Hepatocyte (in vitro differentiated cells): Measurements from ENCODE around the gene CAV3.

ENCODE experiments used
- EZH2 ChIP-seq: fragments of 200-600 bp; sonication (generic); IDR thresholded peaks from 2 replicates; pipeline ENCODE4 v1.6.1; 2016; ENCODE audit warnings: antibody characterized with exemption, mild to moderate bottlenecking, borderline replicate concordance
- EZH2phosphoT487 ChIP-seq: fragments of 200-600 bp; sonication (generic); IDR thresholded peaks from one replicate; pipeline ENCODE4 v1.6.1; 2018; ENCODE audit warnings: antibody characterized with exemption, mild to moderate bottlenecking, low read depth, moderate library complexity; ENCODE audit not compliant: unreplicated experiment, severe bottlenecking
- TF ChIP-seq, protein P1 (sequence below): fragments of 200-600 bp; sonication (generic); IDR thresholded peaks from 2 replicates; pipeline ENCODE4 v1.5.1; 2016; ENCODE audit warnings: antibody characterized with exemption, mild to moderate bottlenecking; ENCODE audit not compliant: poor library complexity

- TF ChIP-seq, protein P1, sequence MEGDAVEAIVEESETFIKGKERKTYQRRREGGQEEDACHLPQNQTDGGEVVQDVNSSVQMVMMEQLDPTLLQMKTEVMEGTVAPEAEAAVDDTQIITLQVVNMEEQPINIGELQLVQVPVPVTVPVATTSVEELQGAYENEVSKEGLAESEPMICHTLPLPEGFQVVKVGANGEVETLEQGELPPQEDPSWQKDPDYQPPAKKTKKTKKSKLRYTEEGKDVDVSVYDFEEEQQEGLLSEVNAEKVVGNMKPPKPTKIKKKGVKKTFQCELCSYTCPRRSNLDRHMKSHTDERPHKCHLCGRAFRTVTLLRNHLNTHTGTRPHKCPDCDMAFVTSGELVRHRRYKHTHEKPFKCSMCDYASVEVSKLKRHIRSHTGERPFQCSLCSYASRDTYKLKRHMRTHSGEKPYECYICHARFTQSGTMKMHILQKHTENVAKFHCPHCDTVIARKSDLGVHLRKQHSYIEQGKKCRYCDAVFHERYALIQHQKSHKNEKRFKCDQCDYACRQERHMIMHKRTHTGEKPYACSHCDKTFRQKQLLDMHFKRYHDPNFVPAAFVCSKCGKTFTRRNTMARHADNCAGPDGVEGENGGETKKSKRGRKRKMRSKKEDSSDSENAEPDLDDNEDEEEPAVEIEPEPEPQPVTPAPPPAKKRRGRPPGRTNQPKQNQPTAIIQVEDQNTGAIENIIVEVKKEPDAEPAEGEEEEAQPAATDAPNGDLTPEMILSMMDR, result no peak
- no peak for TF ChIP-seq EZH2
- no peak for TF ChIP-seq EZH2phosphoT487
Measured at GRCh38 chr3:8777201-8777977, 43.8 kb downstream of the CAV3 start.
